ENCODE results near the gene RPS21. TPM values are rescaled to one million over a fixed set of nuclear protein-coding genes. Genes with fewer than 3 reads are reported as not detected.

Gene RPS21
- total and polyA plus RNA-seq, 2 of the 13 experiments (the other 11 are each of a cell fraction or from before 2014, with no cell fraction given): 2,647 to 11,063 TPM

DNA sequence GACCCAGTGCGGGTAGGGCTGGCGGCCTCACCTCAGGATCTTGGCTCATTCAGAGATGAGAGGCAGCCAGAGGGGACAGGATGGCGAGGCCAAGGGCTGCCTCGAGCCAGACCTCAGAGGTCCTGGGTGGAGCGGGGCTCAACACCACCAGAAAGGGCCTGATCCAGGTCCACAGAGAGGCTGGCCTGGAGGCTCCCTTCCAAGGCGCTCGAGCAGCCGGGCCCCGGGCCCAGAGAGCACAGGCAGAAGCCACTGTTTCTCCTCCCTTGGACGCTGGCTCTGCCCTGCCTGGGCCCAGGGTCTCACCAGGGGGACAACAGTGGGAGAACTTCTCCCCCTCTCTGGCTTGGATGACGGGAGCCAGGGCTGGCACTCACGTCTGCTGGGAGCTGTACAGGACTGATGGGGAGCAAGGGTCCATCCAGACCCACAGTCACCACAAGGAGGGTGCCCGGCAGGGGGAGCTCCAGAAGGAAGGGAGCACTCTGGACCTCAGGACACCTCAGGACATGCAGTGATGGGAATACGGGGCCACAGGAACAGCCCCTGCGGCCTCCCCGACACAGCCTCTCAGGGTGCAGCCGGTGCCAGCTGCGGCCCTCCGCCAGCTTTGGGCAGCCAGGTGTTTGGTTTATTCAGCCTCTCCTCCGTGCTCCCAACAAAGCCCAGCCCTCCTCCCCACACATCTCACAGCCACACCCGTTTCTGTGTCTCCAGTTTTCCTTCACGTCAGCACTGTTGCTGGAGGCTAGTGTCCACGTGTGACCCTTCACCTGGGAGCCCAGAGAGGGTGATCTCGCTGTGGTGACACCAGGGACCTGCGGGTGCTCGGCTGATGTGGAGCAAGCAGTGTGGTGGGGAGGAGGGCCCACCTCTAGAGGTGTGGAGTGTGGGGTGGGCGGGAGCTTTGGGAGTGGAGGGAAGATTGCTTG lies 8.7 kb downstream of the RPS21 start (continued):
- TF ChIP-seq, protein P1, sequence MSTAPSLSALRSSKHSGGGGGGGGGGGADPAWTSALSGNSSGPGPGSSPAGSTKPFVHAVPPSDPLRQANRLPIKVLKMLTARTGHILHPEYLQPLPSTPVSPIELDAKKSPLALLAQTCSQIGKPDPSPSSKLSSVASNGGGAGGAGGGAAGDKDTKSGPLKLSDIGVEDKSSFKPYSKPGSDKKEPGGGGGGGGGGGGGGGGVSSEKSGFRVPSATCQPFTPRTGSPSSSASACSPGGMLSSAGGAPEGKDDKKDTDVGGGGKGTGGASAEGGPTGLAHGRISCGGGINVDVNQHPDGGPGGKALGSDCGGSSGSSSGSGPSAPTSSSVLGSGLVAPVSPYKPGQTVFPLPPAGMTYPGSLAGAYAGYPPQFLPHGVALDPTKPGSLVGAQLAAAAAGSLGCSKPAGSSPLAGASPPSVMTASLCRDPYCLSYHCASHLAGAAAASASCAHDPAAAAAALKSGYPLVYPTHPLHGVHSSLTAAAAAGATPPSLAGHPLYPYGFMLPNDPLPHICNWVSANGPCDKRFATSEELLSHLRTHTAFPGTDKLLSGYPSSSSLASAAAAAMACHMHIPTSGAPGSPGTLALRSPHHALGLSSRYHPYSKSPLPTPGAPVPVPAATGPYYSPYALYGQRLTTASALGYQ (CRISPR knock-in tag; IDR thresholded peaks at IDR 0.05): no peak
- TF ChIP-seq, protein P2, sequence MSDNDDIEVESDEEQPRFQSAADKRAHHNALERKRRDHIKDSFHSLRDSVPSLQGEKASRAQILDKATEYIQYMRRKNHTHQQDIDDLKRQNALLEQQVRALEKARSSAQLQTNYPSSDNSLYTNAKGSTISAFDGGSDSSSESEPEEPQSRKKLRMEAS (IDR thresholded peaks at IDR 0.05): no peak
- TF ChIP-seq, protein P3, sequence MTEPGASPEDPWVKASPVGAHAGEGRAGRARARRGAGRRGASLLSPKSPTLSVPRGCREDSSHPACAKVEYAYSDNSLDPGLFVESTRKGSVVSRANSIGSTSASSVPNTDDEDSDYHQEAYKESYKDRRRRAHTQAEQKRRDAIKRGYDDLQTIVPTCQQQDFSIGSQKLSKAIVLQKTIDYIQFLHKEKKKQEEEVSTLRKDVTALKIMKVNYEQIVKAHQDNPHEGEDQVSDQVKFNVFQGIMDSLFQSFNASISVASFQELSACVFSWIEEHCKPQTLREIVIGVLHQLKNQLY (CRISPR knock-in tag; IDR thresholded peaks at IDR 0.05): no peak
- TF ChIP-seq ZNF605 (CRISPR knock-in tag; IDR thresholded peaks at IDR 0.05): peak; percentile 28; the same call in 1 of the 2 replicates
- TF ChIP-seq MBNL3 (CRISPR knock-in tag; conservative IDR thresholded peaks at IDR 0.05): no peak
- TF ChIP-seq, protein P4, sequence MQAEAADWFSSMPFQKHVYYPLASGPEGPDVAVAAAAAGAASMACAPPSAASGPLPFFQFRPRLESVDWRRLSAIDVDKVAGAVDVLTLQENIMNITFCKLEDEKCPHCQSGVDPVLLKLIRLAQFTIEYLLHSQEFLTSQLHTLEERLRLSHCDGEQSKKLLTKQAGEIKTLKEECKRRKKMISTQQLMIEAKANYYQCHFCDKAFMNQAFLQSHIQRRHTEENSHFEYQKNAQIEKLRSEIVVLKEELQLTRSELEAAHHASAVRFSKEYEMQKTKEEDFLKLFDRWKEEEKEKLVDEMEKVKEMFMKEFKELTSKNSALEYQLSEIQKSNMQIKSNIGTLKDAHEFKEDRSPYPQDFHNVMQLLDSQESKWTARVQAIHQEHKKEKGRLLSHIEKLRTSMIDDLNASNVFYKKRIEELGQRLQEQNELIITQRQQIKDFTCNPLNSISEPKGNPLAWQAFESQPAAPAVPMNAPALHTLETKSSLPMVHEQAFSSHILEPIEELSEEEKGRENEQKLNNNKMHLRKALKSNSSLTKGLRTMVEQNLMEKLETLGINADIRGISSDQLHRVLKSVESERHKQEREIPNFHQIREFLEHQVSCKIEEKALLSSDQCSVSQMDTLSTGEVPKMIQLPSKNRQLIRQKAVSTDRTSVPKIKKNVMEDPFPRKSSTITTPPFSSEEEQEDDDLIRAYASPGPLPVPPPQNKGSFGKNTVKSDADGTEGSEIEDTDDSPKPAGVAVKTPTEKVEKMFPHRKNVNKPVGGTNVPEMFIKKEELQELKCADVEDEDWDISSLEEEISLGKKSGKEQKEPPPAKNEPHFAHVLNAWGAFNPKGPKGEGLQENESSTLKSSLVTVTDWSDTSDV (CRISPR knock-in tag; IDR thresholded peaks at IDR 0.05): 0 out of 2 replicates have a peak, but pooled peaks have one; percentile 27
- TF ChIP-seq, protein P5, sequence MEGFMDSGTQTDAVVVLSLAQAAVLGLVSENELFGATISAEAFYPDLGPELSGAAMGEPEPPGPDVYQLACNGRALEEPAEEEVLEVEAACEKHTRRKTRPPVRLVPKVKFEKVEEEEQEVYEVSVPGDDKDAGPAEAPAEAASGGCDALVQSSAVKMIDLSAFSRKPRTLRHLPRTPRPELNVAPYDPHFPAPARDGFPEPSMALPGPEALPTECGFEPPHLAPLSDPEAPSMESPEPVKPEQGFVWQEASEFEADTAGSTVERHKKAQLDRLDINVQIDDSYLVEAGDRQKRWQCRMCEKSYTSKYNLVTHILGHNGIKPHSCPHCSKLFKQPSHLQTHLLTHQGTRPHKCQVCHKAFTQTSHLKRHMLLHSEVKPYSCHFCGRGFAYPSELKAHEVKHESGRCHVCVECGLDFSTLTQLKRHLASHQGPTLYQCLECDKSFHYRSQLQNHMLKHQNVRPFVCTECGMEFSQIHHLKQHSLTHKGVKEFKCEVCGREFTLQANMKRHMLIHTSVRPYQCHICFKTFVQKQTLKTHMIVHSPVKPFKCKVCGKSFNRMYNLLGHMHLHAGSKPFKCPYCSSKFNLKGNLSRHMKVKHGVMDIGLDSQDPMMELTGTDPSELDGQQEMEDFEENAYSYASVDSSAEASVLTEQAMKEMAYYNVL (CRISPR knock-in tag; IDR thresholded peaks at IDR 0.05; ENCODE audit: borderline replicate concordance): no peak
- TF ChIP-seq HOXA5 (CRISPR knock-in tag; IDR thresholded peaks at IDR 0.05): no peak
- no peak for TF ChIP-seq GLI4 (CRISPR knock-in tag; IDR thresholded peaks at IDR 0.05; ENCODE audit: borderline replicate concordance)
- TF ChIP-seq SRY (CRISPR knock-in tag; IDR thresholded peaks at IDR 0.05): no peak
- no peak for TF ChIP-seq SMARCE1 (IDR thresholded peaks at IDR 0.05; ENCODE audit: borderline replicate concordance)
- TF ChIP-seq FOSL1 (CRISPR knock-in tag; IDR thresholded peaks at IDR 0.05; ENCODE audit: borderline replicate concordance): no peak
- peak; percentile 100 for TF ChIP-seq ZNF263 (CRISPR knock-in tag; IDR thresholded peaks at IDR 0.05)
- no peak for TF ChIP-seq GFI1 (CRISPR knock-in tag; IDR thresholded peaks at IDR 0.05; ENCODE audit: borderline replicate concordance)
- no peak for TF ChIP-seq RFXANK (CRISPR knock-in tag; IDR thresholded peaks at IDR 0.05)
- TF ChIP-seq ZNF570 (CRISPR knock-in tag; IDR thresholded peaks at IDR 0.05; ENCODE audit: borderline replicate concordance): no peak
- no peak for TF ChIP-seq ZNF331 (CRISPR knock-in tag; IDR thresholded peaks at IDR 0.05)
- no peak for TF ChIP-seq ZNF75D (CRISPR knock-in tag; IDR thresholded peaks at IDR 0.05; ENCODE audit: borderline replicate concordance)
- no peak for TF ChIP-seq PHF5A (CRISPR knock-in tag; IDR thresholded peaks at IDR 0.05; ENCODE audit: low read depth, unreplicated experiment)
- no peak for TF ChIP-seq FOXP1 (IDR thresholded peaks at IDR 0.05)
- TF ChIP-seq FOXP1 (CRISPR knock-in tag; IDR thresholded peaks at IDR 0.05): no peak
- TF ChIP-seq ZNF549 (CRISPR knock-in tag; IDR thresholded peaks at IDR 0.05): no peak

All from HepG2 (cell line).